HepG2 (cell line): ENCODE results near the gene ERBB3. TPM values are rescaled to one million over a fixed set of nuclear protein-coding genes. Genes with fewer than 3 reads are reported as not detected.

Source experiments
- ATM ChIP-seq: fragments of 450-650 bp; IDR thresholded peaks from 2 replicates; pipeline ENCODE4 v1.7.1; 2017; ENCODE audit warnings: mild to moderate bottlenecking, borderline replicate concordance
- CBX5 ChIP-seq: sonication (generic); formaldehyde crosslinking; IDR thresholded peaks from 2 replicates; pipeline ENCODE4 v1.4.0; 2020; ENCODE audit warnings: missing genetic modification reagents, borderline replicate concordance
- CHCHD3 ChIP-seq: sonication (generic); formaldehyde crosslinking; IDR thresholded peaks from 2 replicates; pipeline ENCODE4 v1.8.0; 2022; ENCODE audit warnings: mild to moderate bottlenecking, missing genetic modification reagents, moderate library complexity
- DNMT3B ChIP-seq: conservative IDR thresholded peaks from 2 replicates; pipeline ENCODE4 v1.6.1; 2016; ENCODE audit warnings: missing biosample characterization, control low read depth
- ELK4 ChIP-seq: sonication (generic); formaldehyde crosslinking; IDR thresholded peaks from 2 replicates; pipeline ENCODE4 v1.9.0; 2021; ENCODE audit warnings: missing genetic modification reagents, borderline replicate concordance
- ERF ChIP-seq: IDR thresholded peaks from 2 replicates; pipeline ENCODE4 v1.6.1; 2018; ENCODE audit warnings: missing biosample characterization, missing genetic modification reagents
- GATAD2A ChIP-seq: IDR thresholded peaks from 2 replicates; pipeline ENCODE4 v1.6.1; 2016
- KLF6 ChIP-seq: IDR thresholded peaks from 2 replicates; pipeline ENCODE4 v1.8.0; 2016; ENCODE audit warnings: missing biosample characterization, missing genetic modification reagents
- LCORL ChIP-seq, 2 experiments: fragments of 450-650 bp in 1 of 2; sonication (generic) in 1 of 2; formaldehyde crosslinking in 1 of 2; IDR thresholded peaks; 2 replicates each; pipeline versions ENCODE4 v1.5.0 to v1.6.1; 2017 to 2020; ENCODE audit warnings: antibody characterized with exemption in 1 of 2, missing genetic modification reagents in 1 of 2
- MXD4 ChIP-seq: IDR thresholded peaks from 2 replicates; pipeline ENCODE4 v1.6.1; 2016; ENCODE audit warnings: mild to moderate bottlenecking, missing biosample characterization, missing genetic modification reagents
- NFYC ChIP-seq: IDR thresholded peaks from 2 replicates; pipeline ENCODE4 v1.6.1; 2016; ENCODE audit warnings: missing genetic modification reagents, missing compliant biosample characterization
- NR2F1 ChIP-seq, 2 experiments: fragments of 450-650 bp in 1 of 2; formaldehyde crosslinking in 1 of 2; IDR thresholded peaks; 2 replicates each; pipeline versions ENCODE4 v1.5.0 to v1.6.1; 2016 to 2020; ENCODE audit warnings: mild to moderate bottlenecking in 1 of 2, missing compliant biosample characterization in 1 of 2, missing genetic modification reagents in 1 of 2, moderate library complexity in 1 of 2
- STAT6 ChIP-seq: sonication (generic); formaldehyde crosslinking; IDR thresholded peaks from 2 replicates; pipeline ENCODE4 v1.4.0; 2020; ENCODE audit warnings: missing genetic modification reagents, mild to moderate bottlenecking, borderline replicate concordance
- TBL1XR1 ChIP-seq: fragments of 150-350 bp; IDR thresholded peaks from 2 replicates; pipeline ENCODE4 v1.6.1; 2014; ENCODE audit warnings: borderline replicate concordance, low read length; ENCODE audit not compliant: partially characterized antibody
- ZNF337 ChIP-seq: sonication (generic); formaldehyde crosslinking; IDR thresholded peaks from 2 replicates; pipeline ENCODE4 v1.5.1; 2020; ENCODE audit warnings: missing genetic modification reagents, low read depth, mild to moderate bottlenecking, borderline replicate concordance
- ZNF496 ChIP-seq: sonication (generic); formaldehyde crosslinking; IDR thresholded peaks from 2 replicates; pipeline ENCODE4 v1.8.1; 2023; ENCODE audit warnings: mild to moderate bottlenecking, moderate library complexity, missing genetic modification reagents; ENCODE audit not compliant: insufficient replicate concordance
- ZNF547 ChIP-seq: sonication (generic); formaldehyde crosslinking; IDR thresholded peaks from 2 replicates; pipeline ENCODE4 v1.5.1; 2020; ENCODE audit warnings: mild to moderate bottlenecking, missing genetic modification reagents
- polyA plus RNA-seq, 8 experiments: library from polyadenylated mRNA; depleted of rRNA in 3 of 8; stranded (reverse) in 7 of 8; unstranded in 1 of 8; fragments of >200 nt; fragmentation: Illumina TruSeq in 4 of 8; extraction: Trizol in 4 of 8; gene quantifications; 2 replicates each; pipeline versions ENCODE4 v1.2.1 to v1.2.3, GENCODE V29; 2011 to 2016; ENCODE audit warnings: low read depth in 4 of 8, missing spikeins in 1 of 8, mixed read lengths in 1 of 8; ENCODE audit not compliant: insufficient read depth in 1 of 8
- total RNA-seq, 5 experiments: library from RNA; depleted of rRNA; stranded (reverse); fragments of >200 nt; fragmentation: Illumina TruSeq; extraction: Trizol; gene quantifications; 2 replicates each; pipeline ENCODE4 v1.2.3, GENCODE V29; 2016; ENCODE audit warnings: low read depth in 1 of 5
- TF ChIP-seq, protein P1 (sequence below): sonication (generic); formaldehyde crosslinking; IDR thresholded peaks from 2 replicates; pipeline ENCODE4 v1.4.0; 2020; ENCODE audit warnings: missing genetic modification reagents
- TF ChIP-seq, protein P2 (sequence below), 2 experiments: fragments of 450-650 bp in 1 of 2; sonication (generic) in 1 of 2; formaldehyde crosslinking; IDR thresholded peaks; 2 replicates each; pipeline versions ENCODE4 v1.5.0 to v1.8.0; 2020 to 2022; ENCODE audit warnings: mild to moderate bottlenecking in 1 of 2, missing genetic modification reagents in 1 of 2
- TF ChIP-seq, protein P3 (sequence below): sonication (generic); formaldehyde crosslinking; IDR thresholded peaks from 2 replicates; pipeline ENCODE4 v1.8.1; 2023; ENCODE audit warnings: mild to moderate bottlenecking, missing genetic modification reagents, borderline replicate concordance

ERBB3 gene
- total and polyA plus RNA-seq, 2 of the 13 experiments (the other 11 are each of a cell fraction or from before 2014, with no cell fraction given), result 93.6 to 358 TPM

GRCh38 chr12:56117778-56118687, 38.1 kb downstream of the ERBB3 start, which contains the start of gene ZC3H10 (continued):
- TF ChIP-seq, protein P1, sequence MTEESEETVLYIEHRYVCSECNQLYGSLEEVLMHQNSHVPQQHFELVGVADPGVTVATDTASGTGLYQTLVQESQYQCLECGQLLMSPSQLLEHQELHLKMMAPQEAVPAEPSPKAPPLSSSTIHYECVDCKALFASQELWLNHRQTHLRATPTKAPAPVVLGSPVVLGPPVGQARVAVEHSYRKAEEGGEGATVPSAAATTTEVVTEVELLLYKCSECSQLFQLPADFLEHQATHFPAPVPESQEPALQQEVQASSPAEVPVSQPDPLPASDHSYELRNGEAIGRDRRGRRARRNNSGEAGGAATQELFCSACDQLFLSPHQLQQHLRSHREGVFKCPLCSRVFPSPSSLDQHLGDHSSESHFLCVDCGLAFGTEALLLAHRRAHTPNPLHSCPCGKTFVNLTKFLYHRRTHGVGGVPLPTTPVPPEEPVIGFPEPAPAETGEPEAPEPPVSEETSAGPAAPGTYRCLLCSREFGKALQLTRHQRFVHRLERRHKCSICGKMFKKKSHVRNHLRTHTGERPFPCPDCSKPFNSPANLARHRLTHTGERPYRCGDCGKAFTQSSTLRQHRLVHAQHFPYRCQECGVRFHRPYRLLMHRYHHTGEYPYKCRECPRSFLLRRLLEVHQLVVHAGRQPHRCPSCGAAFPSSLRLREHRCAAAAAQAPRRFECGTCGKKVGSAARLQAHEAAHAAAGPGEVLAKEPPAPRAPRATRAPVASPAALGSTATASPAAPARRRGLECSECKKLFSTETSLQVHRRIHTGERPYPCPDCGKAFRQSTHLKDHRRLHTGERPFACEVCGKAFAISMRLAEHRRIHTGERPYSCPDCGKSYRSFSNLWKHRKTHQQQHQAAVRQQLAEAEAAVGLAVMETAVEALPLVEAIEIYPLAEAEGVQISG (CRISPR knock-in tag), result peak; percentile 100
- TF ChIP-seq, protein P2, sequence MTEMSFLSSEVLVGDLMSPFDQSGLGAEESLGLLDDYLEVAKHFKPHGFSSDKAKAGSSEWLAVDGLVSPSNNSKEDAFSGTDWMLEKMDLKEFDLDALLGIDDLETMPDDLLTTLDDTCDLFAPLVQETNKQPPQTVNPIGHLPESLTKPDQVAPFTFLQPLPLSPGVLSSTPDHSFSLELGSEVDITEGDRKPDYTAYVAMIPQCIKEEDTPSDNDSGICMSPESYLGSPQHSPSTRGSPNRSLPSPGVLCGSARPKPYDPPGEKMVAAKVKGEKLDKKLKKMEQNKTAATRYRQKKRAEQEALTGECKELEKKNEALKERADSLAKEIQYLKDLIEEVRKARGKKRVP (CRISPR knock-in tag; IDR thresholded peaks at IDR 0.05), result peak in 1 of 2 experiments; percentile 57; a peak in 1 of 4 replicates
- TF ChIP-seq LCORL (IDR thresholded peaks at IDR 0.05) (no peak), LCORL (CRISPR knock-in tag; IDR thresholded peaks at IDR 0.05) (peak; percentile 88), ATM (no peak), ERF (CRISPR knock-in tag) (peak; percentile 93; the same call in 1 of the 2 replicates), CHCHD3 (CRISPR knock-in tag) (0 out of 2 replicates have a peak, but pooled peaks have one; percentile 66), TBL1XR1 (no peak), MXD4 (CRISPR knock-in tag) (peak; percentile 93), CBX5 (CRISPR knock-in tag) (peak; percentile 89; the same call in 1 of the 2 replicates), NFYC (CRISPR knock-in tag) (peak; percentile 56), STAT6 (CRISPR knock-in tag) (peak; percentile 77; the same call in 1 of the 2 replicates), ZNF547 (peak; percentile 32; the same call in 1 of the 2 replicates), ELK4 (no peak; the same call in 1 of the 2 replicates), DNMT3B (CRISPR knock-in tag) (peak; percentile 73; the same call in 1 of the 2 replicates), ZNF496 (CRISPR knock-in tag) (no peak), GATAD2A (peak; percentile 67), NR2F1 (CRISPR knock-in tag; IDR thresholded peaks at IDR 0.05) (no peak), ZNF337 (no peak), KLF6 (CRISPR knock-in tag) (peak; percentile 82; the same call in 1 of the 2 replicates)
- TF ChIP-seq, protein P3, sequence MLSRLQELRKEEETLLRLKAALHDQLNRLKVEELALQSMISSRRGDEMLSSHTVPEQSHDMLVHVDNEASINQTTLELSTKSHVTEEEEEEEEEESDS, result peak; percentile 78; the same call in 1 of the 2 replicates
